GM20431 (cell line): Measurements from ENCODE around the gene LEKR1.
"Not testable (repeated sequence)": the region's sequence is repeated elsewhere in the genome, so short reads cannot be mapped to it uniquely, and the experiment has no call there.

ENCODE experiments used
- in situ Hi-C: fragments of 300-500 bp; cut with MseI, MboI; formaldehyde crosslinking; loops from one replicate; pipeline ENCODE4 v1.15.0; 2020; ENCODE audit warnings: low sequenced_read_pairs; ENCODE audit not compliant: unreplicated experiment

The LEKR1 gene

DNA sequence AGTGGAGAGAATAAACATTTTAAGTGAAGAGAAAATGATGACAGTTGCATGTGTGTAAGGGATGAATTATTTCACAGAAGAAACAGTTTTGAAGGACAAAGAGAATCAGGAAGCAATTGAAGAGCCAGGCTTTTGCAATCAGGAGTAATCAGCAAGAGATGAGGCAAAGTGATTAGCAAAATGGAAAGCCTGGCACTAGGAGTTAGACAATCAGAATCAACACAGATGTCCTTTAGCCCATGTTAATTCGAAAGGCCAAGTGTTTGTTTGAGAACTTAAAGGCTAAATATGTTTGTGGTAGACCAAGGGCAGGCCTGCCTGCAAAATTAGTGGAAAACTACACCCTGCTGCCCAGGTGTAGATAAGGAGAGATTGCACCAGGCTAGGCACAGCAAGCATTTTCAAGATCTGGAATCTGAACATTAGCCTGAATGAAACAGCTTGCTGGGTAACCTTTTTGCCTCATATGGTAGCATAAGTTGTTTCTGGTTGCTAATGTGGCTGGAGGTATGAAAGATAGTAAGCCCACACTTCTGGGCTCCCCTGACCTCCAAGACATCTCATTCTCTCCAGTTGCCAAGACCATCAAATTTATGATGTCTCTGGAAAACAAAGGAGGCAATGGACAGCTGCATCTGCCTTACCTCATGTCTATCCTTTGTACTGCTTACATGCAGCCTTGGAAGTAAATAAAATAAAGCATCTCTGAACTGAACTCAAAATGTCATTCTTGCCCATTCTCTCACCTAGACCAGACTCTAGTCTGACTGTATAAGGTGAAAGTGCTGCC, 22.0 kb upstream of the LEKR1 start:
- in situ Hi-C loops = no loop called here

DNA sequence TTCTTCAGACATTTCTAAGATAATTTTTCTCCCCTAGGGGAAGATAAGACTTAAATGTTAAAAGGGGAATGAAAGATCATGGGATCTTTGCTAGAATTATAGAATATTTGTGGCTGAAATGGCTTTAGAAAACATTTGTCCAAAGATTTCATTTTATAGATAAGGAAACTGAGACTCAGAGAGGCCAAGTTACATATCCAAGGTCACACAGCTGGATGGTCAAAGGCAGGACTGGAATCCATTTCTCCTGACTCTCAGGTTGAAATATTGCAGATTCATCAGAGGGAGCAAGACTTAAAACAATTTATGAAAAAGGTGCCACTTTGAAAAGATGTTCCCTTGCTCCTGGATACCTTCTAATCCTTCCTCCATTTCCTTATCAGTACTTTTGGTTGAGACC, 19.5 kb upstream of the LEKR1 start:
- in situ Hi-C loops = no loop called here

DNA sequence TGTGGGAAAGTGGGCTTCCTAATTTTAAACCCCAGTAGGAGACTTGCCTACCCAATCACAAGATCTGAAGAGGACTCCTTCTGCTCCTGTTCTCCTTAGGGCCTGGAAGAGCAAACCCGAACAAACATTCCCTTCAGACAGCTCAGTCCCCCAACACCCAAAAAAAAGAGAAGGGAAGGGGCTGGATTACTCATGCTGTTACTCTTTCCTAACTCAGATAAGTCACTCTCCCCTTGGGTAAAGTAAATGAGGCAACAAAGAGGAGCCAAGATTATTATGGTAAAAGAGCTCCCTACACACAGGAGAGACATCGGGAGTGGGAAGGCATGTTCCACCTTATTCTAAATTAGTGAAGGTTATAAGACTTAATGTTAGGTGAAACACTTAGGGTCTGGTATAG, 18.1 kb upstream of the LEKR1 start:
- in situ Hi-C loops = no loop called here

DNA sequence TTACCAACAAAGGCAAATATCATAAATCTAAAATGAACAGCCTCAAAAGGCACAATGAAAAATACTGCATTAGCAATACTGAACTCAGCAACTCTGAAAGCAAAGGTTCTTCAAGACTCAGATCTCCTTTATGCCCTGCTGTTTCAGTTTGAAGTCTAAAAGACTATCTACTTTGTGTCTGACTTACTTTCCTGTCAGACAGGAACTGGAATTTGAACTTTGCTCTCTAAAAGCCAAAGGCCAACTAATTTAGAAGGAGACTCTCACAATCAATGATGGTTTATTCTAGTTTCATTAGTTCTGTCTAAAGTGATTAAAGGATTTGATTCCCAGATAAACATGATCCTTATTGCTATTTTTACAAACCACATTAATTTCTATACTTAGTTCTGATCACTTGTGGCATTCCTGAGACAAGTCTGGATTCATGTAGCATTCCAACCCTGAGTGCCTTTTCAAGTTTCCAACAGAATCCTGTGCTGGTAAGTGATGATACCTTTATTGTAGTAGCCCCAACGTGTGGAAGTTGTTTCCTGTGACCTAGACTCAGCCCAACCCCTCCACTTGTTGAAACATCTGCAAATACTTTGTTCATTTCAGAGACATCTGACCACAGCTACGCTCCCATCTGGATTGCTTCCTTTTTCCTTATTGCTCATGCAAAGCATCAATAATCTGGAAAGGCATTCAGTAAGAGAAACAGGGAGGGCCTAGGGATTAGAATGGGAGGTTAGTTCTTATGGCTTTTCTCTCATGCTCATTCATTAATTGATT, 14.9 kb upstream of the LEKR1 start:
- in situ Hi-C loops = no loop called here

DNA sequence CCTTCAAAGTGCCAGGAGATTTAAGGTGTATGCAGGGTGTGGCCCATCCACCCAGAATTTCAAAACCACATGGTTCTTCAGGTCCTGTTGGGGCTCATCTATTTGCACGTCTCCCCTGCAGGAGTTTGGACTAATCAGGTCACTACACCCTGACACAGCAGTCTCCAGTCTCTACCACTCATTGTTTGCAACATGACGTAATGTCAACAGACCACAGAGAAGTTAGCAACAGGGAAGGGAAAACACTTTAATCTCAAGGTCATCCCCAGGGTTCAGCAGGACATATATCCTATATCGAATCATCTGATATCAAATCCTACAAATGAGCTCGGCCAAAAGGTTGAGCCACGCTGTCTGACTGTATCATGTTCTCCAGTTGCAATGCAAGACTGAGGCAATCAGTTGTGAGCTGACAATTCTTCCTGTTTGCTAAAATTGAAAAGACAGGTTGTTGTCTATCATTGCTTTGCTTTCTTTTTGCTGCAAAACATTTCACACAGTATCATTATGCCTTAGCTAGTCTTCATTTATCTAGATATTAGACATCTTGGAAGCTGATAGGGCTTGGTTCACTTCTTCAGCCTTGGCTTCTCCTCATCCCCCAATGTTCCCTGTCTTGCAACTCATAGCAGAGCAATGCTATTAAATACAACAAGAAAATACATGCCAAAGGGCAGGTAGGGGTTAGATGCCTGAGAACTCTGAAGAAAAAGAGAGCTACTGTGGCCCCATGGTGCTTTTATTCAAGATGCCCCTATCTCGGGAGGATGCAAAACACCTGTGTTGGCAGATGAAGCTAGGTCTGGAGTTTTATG, 13.4 kb upstream of the LEKR1 start:
- in situ Hi-C loops = no loop called here

DNA sequence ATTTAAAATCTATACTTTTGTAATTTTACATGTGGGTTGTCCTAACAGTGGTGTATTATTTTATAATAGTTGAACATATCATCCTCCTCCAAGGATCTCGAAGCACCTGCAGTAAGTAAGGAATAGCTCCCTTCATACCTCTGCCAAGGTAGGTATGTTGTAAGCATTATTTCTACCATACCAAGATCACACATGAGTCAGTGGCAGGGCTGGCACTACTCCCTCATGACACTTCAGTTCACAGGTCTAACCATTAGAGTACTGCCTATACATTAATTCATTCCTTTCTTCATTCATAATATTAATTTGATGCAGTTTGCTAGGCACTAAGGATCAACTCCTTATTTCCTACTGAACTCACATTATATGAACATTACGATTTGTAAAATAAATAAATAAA, 11.9 kb upstream of the LEKR1 start:
- in situ Hi-C loops = no loop called here

DNA sequence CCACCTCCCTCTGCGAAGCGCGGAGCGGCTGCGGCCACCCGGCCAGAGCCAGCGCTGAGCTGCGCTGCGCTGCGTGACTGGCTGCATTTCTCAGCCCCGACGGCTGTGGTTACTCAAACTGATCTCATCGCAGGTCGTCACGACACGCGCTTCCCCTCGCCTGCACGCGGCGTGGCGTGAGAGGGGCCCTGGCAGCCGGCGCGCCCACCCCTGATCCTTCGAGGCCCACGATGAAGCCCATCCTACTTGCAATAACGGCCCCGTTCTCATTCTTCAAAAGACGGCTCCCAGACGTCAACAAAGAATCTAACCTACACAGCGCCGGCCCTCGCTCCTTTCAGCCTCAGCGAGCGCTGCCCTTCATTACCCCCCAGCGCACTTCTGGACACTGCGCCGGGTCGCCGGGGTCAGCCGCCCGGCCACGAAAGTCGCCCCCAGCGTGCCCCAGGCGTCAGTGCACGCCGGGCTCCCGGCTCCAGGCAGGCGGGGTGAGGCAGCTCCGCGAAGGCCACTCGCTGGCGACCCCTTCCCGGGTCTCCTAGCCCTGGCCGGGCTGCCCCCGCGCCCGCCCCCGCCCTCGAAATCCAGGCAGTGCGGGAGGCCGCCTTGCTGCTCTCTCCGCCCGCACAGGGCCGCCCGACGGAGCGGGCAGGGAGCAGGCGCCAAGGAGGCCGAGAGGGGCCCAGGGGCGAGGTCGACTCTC, 9.9 kb upstream of the LEKR1 start:
- in situ Hi-C loops = no loop called here

DNA sequence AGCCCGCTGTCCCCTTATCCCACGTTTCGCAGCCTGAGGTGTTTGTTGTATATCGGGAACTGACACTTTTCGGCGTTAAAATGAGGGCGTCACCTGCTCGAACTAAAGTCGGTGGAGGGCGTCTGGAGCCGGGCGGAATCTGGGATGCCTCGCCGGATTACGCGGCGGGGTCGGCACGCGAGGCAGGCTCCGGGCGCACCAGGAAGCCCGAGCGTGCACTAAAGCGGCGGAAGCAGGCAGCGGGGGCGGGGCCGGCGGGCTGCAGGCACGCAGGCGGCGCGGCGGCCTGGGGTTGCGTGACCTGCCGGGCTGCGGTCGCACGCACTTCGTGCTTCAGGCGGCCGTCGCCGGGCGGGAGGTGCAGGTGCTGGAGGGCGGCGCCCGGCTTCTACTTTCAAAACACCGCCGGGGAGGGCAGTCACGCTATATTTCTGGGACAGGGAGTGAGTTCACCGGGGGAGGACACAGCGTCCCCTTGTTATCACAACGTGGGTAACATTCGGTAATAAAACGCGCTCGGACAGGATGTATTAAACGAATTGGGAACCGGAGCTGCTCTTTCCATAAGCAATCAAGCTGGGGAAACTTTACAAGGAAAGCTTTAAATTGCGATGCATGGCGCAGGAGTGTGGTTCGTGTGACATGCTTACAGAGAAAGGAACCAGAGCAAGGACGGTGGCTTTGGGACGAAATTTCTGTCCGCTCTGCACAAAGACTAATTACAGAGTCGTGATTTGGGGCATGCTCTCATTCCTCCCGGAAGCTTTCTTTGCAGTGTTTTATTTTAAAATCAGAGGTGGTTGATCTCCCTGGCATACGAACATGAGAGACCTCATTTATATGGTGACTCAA, 9.1 kb upstream of the LEKR1 start:
- in situ Hi-C loops = no loop called here

DNA sequence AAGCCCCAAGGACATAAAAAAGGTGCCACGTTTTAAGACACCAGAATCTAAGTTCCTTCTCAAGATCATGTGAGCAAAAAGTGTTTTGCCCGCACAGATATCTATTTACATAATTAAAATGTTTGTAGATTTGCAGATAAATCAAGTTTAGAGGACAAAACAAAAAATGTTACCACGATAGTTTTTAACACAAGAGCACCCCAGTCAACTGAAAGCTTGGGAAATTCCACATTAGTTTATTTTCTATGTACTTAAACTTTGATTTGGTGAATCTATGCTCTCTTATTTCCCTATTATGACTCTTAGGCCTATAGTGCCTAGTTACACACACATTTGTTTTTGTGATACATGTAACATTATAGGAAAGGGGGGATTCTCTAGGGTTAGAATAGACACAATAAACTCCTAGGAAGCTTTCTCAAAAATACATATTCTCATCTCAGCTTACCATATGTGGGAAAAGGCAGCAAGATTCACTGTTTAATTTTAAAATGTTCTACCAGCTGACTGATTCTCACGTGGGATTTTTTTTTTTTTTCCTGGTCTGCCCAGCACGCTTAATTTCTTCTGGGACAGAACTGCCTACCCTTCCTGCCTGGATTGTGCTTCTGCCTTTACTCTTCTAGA, 8.4 kb upstream of the LEKR1 start:
- in situ Hi-C loops = no loop called here

DNA sequence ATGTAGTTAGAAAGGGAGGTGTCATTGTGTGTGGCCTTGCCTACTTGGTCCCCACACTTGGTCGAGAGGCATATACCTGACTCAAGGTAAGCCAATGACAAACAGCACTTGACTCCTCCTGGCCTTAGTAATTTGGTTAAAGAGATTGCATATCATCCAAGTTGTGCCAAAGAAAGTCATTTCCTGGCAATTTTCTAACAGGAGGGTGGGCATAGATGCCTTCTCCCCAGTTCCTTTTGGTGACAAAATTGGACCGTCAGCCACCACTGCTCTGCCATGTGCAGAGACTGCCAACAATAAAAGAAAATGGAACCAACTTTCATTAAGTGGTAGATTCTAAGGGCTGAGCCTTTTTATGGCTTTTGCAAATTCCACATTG, 7.9 kb upstream of the LEKR1 start:
- in situ Hi-C loops = no loop called here

DNA sequence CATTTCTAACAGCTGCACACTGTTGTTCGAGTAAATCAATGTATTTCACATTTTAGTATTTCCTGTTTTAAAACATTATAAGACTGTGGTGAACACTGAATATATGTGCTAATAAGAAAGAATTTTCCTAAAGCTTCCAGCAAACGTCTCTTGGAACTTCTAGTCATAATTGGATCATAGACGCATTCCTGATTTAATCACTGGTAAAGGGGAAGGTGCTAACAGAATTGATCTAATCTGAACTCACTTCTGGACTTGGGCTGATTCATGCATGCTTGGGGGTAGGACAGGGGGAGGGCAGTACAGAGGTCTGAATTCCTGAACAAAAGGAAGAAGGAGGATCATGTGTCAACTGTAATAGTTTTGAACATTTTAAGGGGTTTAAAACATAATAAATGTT, 7.3 kb upstream of the LEKR1 start:
- in situ Hi-C loops = no loop called here

DNA sequence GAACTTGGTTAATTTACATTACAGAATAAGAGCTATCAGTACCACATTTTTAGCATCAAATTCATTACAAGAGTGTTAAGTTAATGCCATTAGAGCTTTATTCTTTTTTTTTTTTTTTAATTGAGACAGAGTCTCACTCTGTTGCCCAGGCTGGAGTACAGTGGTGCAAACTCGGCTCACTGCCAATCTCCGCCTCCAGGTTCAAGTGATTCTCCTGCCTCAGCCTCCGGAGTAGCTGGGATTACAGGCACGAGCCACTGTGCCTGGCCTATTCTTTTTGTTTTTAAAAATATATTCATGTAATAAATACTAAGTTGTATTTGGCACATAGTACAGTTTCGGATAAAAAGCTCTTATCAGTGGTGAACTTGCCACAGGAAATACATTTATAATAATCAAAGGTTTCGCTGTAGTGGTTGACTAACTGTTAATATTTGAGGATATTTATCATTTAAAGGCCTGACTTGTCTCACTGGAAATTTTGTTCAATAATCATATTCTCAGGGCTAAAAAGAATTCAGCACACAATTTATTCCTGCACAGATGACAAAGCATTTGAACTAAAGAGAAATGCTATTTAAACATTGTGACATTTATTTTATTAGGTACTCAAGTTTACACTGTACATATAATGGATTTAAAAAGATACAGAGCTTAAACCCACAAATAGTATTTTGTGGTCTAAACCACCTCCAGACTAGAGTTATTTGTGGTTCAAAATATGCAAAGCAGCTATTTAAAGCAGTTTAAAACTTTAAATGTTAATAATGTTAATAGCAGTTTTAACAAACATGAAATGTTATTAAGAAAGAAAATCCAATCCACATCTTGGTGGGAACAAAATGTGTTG, 6.1 kb upstream of the LEKR1 start:
- in situ Hi-C loops = no loop called here

DNA sequence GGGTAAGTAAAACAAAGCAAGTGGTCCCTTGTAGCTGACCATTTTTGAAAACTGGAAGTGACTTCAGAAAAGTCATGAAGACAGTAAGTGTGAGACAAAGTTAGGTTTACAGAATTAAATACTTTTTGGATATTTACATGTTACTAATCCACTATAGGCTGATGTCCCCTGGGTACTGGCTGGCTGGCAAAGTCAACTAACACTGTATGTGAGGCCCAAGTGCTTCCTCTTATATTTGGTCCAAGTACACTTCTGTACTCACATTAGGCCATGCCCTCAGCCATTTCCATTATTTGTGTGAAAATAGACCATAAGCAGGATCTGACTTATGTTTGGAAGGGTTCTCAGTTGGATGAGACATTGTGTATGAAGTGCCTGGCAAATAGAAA, 5.5 kb upstream of the LEKR1 start:
- in situ Hi-C loops = no loop called here

DNA sequence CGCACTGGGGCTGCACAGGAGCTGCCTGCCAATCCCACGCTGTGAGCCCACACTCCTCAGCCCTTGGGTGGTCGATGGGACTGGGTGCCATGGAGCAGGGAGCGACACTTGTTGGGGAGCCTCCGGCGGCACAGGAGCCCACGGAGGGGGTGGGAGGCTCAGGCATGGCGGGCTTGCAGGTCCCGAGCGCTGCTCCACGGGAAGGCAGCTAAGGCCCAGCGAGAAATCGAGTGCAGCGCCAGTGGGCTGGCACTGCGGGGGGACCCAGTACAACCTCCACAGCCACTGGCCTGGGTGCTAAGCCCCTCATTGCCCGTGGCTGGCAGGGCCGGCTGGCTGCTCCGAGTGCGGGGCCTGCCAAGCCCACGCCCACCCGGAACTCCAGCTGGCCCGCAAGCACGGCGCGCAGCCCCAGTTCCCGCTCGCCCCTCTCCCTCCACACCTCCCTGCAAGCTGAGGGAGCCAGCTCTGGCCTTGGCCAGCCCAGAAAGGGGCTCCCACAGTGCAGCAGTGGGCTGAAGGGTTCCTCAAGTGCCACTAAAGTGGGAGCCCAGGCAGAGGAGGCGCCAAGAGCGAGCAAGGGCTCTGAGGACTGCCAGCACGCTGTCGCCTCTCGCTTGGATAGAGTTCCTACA, 3.4 kb upstream of the LEKR1 start:
- in situ Hi-C loops = not testable (repeated sequence)

DNA sequence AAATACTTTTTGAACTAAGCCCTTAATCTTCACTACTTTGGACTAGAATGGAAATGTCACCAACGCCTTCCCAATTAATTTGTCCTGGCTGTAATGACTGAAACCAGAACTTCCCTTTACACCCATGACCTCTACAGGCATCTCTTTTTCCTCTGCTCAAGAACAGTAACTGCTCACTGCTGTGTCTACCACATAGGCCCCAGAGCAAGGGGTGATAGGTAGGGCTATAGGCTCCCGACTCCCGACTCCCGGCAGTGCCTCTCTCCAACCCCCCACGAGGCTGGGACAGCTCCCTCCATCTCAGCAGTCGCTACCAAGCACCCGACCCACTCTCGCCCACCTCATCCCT, 384 bp upstream of the LEKR1 start:
- in situ Hi-C loops = no loop called here

DNA sequence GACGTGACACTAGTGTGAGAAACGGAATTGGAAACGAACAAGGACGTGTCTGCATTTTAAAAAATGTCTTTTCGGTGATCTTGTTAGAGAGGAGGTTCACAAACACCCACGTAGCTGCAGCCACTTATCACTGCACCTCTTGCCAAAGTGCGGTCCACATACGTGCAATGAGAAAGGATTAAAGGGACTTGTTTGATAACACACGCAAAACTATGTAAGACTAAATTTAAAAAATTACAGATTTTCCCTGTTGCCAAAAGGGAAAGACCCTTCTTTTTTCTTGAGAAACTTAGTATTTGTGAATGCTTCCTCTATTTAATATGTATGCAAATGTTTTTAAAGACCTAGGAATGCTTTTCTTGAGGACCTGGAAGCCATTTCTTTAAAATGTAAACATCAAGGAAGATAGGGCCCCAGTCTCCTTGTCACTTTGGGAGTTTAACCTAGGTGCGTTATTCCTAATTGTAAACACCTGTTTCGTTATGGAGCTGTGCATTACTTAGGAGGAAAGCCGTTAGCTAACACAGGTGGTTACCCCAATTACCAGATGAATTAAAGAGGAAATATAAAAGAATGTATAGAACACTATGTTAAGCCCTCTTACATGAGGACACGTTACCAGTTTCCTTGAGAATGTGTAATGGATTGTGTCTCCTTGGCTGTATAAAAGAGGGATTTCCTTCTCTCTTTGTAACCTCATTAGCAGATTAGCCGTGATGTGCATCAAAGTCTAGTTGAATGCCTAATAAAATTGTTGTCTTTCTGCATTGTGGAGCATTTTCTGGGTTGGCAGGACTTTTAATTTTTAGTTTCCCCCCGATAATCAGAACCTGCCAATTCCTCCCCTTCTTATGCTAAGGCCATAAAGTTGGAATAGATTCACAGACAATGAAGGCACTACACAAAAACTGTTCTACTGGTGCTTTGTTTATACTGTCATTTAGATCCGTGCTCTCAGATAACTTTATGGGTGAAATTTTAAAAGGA, 1.0 kb downstream of the LEKR1 start:
- in situ Hi-C loops = no loop called here

DNA sequence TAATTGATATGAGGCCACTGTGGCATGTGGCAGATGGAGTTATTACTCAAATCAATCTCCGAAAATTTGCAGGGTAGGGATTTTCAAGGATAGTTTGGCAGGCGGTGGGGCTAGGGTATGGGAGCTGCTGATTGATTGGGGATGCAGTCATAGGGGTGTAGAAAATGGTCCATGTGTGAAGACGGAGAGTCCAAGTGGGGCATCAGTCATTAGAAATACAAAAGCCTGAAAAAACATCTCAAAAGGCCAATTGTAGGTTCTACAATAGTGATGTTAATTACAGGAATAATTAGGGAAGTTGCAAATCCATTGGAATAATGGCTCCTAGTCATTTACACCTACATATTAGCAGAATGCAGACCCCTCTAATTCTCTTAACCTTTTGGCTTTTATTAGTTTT, 4.9 kb downstream of the LEKR1 start:
- in situ Hi-C loops = no loop called here
